AG09319 (cell line): Measurements from ENCODE around the gene KYAT1.
"Not testable (repeated sequence)": the region's sequence is repeated elsewhere in the genome, so short reads cannot be mapped to it uniquely, and the experiment has no call there.

Experiments
- DNase-seq: peaks from one replicate; pipeline ENCODE4 v3.0.0-alpha.2; 2010; ENCODE audit warnings: low read depth; ENCODE audit errors: extremely low read depth
- CTCF ChIP-seq: IDR thresholded peaks from 2 replicates; pipeline ENCODE4 v1.5.1; 2011; ENCODE audit warnings: low read depth, mild to moderate bottlenecking, inconsistent platforms, low read length, moderate library complexity

Gene KYAT1

GRCh38 chr9:128807827-128808226 lies 73.9 kb downstream of the KYAT1 start:
- no peak for DNase-seq
- no peak for TF ChIP-seq CTCF

GRCh38 chr9:128805661-128806060 lies 76.1 kb downstream of the KYAT1 start:
- no peak for TF ChIP-seq CTCF
- DNase-seq, result no peak

- DNase-seq, result no peak
- no peak for TF ChIP-seq CTCF
Observed at GRCh38 chr9:128802482-128802881, 79.3 kb downstream of the KYAT1 start.

- no peak for DNase-seq
- TF ChIP-seq CTCF, result no peak
Observed at GRCh38 chr9:128800061-128800460, 81.7 kb downstream of the KYAT1 start.

- no peak for DNase-seq
Observed at GRCh38 chr9:128798896-128799295, 82.9 kb downstream of the KYAT1 start.

GRCh38 chr9:128794961-128795360 lies 86.8 kb downstream of the KYAT1 start:
- not testable (repeated sequence) for DNase-seq

More at GRCh38 chr9:128798896-128799295, 82.9 kb downstream of the KYAT1 start:
- TF ChIP-seq CTCF, result no peak

GRCh38 chr9:128792978-128793686 lies 88.6 kb downstream of the KYAT1 start:
- DNase-seq, result no peak
- no peak for TF ChIP-seq CTCF

GRCh38 chr9:128792134-128792533 lies 89.6 kb downstream of the KYAT1 start:
- no peak for TF ChIP-seq CTCF
- no peak for DNase-seq
